ENCODE measurements around the gene OR5F1. TPM values are rescaled to one million over a fixed set of nuclear protein-coding genes. Genes with fewer than 3 reads are reported as not detected.

Gene OR5F1
- total and polyA plus RNA-seq, 5 donors, result not detected

Other genes with a start within 250 kb of the OR5F1 start
- gene OR5D13, start 221.2 kb downstream of the OR5F1 start, total RNA-seq, result not detected
- not detected for gene OR5D13, start 221.2 kb downstream of the OR5F1 start, polyA plus RNA-seq
- gene OR5D14, start 199.1 kb downstream of the OR5F1 start, total RNA-seq, result not detected
- not detected for gene OR5D14, start 199.1 kb downstream of the OR5F1 start, polyA plus RNA-seq
- gene OR5L1, start 183.3 kb downstream of the OR5F1 start, total RNA-seq, result not detected
- not detected for gene OR5L1, start 183.3 kb downstream of the OR5F1 start, polyA plus RNA-seq
- gene OR5D18, start 175.0 kb downstream of the OR5F1 start, total RNA-seq, result not detected
- gene OR5D18, start 175.0 kb downstream of the OR5F1 start, polyA plus RNA-seq, result not detected
- gene OR5L2, start 167.4 kb downstream of the OR5F1 start, total RNA-seq, result not detected
- gene OR5L2, start 167.4 kb downstream of the OR5F1 start, polyA plus RNA-seq, result not detected
- gene OR5D16, start 155.9 kb downstream of the OR5F1 start, total RNA-seq, result not detected
- gene OR5D16, start 155.9 kb downstream of the OR5F1 start, polyA plus RNA-seq, result not detected
- not detected for gene TRIM51, start 111.3 kb downstream of the OR5F1 start, total RNA-seq
- gene TRIM51, start 111.3 kb downstream of the OR5F1 start, polyA plus RNA-seq, result not detected
- gene OR5W2, start 80.0 kb downstream of the OR5F1 start, total RNA-seq, result not detected
- gene OR5W2, start 80.0 kb downstream of the OR5F1 start, polyA plus RNA-seq, result not detected
- not detected for gene OR5I1, start 58.2 kb downstream of the OR5F1 start, total RNA-seq
- not detected for gene OR5I1, start 58.2 kb downstream of the OR5F1 start, polyA plus RNA-seq
- not detected for gene OR10AG1, start 24.7 kb downstream of the OR5F1 start, total RNA-seq
- gene OR10AG1, start 24.7 kb downstream of the OR5F1 start, polyA plus RNA-seq, result not detected
- not detected for gene OR5AS1, start 33.0 kb upstream of the OR5F1 start, total RNA-seq
- not detected for gene OR5AS1, start 33.0 kb upstream of the OR5F1 start, polyA plus RNA-seq
- not detected for gene OR8I2, start 98.7 kb upstream of the OR5F1 start, total RNA-seq
- gene OR8I2, start 98.7 kb upstream of the OR5F1 start, polyA plus RNA-seq, result not detected
- gene OR8H2, start 109.1 kb upstream of the OR5F1 start, total RNA-seq, result not detected
- gene OR8H2, start 109.1 kb upstream of the OR5F1 start, polyA plus RNA-seq, result not detected
- not detected for gene OR8H3, start 127.7 kb upstream of the OR5F1 start, total RNA-seq
- gene OR8H3, start 127.7 kb upstream of the OR5F1 start, polyA plus RNA-seq, result not detected
- gene OR8J3, start 145.6 kb upstream of the OR5F1 start, total RNA-seq, result not detected
- gene OR8J3, start 145.6 kb upstream of the OR5F1 start, polyA plus RNA-seq, result not detected
- not detected for gene OR8K5, start 165.7 kb upstream of the OR5F1 start, total RNA-seq
- not detected for gene OR8K5, start 165.7 kb upstream of the OR5F1 start, polyA plus RNA-seq
- gene OR5J2, start 182.0 kb upstream of the OR5F1 start, total RNA-seq, result not detected
- gene OR5J2, start 182.0 kb upstream of the OR5F1 start, polyA plus RNA-seq, result not detected
- not detected for gene OR5T2, start 239.6 kb upstream of the OR5F1 start, total RNA-seq
- not detected for gene OR5T2, start 239.6 kb upstream of the OR5F1 start, polyA plus RNA-seq